Measurements from ENCODE around the gene TSGA10IP. TPM values are rescaled to one million over a fixed set of nuclear protein-coding genes. Genes with fewer than 3 reads are reported as not detected.

Gene TSGA10IP
- not detected for total RNA-seq

GRCh38 chr11:65945430-65945911, at the start of gene TSGA10IP:
TSS of gene TSGA10IP (plus strand) at chr11:65945480. CDS start at chr11:65945676, 196 bp downstream.
- Histone ChIP-seq H3K4me1 (no peaks in the 10 kb centered on the region), H3K27ac (no peak within 1 kb of the TSS), H3K4me3 (no peak within 1 kb of the TSS), H3K9me3 (no peaks in the 10 kb centered on the region), H3K36me3 (no peaks in the 10 kb centered on the region), H3K27me3 (peaks cover 14% of the 10 kb centered on the region)
- 44% methylated on average over 9 of the region's 13 CpGs; no CpG with 5 or more reads in 1 of the 2 donors for WGBS, 2 donors (ENCODE audit: low coverage in 1 of 2)
- TF ChIP-seq POLR2AphosphoS5 (IDR thresholded peaks at IDR 0.05) = no peak
- no peak for TF ChIP-seq EP300 (IDR thresholded peaks at IDR 0.05)
- no peak for TF ChIP-seq CTCF (IDR thresholded peaks at IDR 0.05)
- TF ChIP-seq POLR2A (IDR thresholded peaks at IDR 0.05) = no peak
- ATAC-seq = no peak

GRCh38 chr11:65895482-65895981, 49.7 kb upstream of the TSGA10IP start:
- 91 to 95% methylated on average over 4 to 5 of the region's 5 CpGs for WGBS, 2 donors (ENCODE audit: low coverage in 1 of 2)
- no peak for TF ChIP-seq POLR2A (IDR thresholded peaks at IDR 0.05)
- TF ChIP-seq CTCF (IDR thresholded peaks at IDR 0.05) = no peak
- no peak for TF ChIP-seq POLR2AphosphoS5 (IDR thresholded peaks at IDR 0.05)
- TF ChIP-seq EP300 (IDR thresholded peaks at IDR 0.05) = no peak
- peaks cover 0 to 55% (median 28%) of the 10 kb centered on the region in 3 donors for H3K4me1 ChIP-seq
- no peak overlapping the region for H3K27ac ChIP-seq
- no peak overlapping the region for H3K4me3 ChIP-seq
- peaks cover 13% of the 10 kb centered on the region for H3K27me3 ChIP-seq
- H3K9me3 ChIP-seq = no peaks in the 10 kb centered on the region
- no peaks in the 10 kb centered on the region for H3K36me3 ChIP-seq
- ATAC-seq = no peak

GRCh38 chr11:65896034-65896999, 49.0 kb upstream of the TSGA10IP start:
- Histone ChIP-seq H3K4me3 (no peak overlapping the region), H3K27me3 (peaks cover 13% of the 10 kb centered on the region), H3K9me3 (no peaks in the 10 kb centered on the region), H3K36me3 (no peaks in the 10 kb centered on the region), H3K4me1 (peaks cover 0 to 52% (median 28%) of the 10 kb centered on the region in 3 donors), H3K27ac (peak overlapping the region in 1 of 4 donors; percentile 11)
- no peak for ATAC-seq
- TF ChIP-seq EP300 (IDR thresholded peaks at IDR 0.05) (no peak), CTCF (IDR thresholded peaks at IDR 0.05) (no peak), POLR2AphosphoS5 (IDR thresholded peaks at IDR 0.05) (no peak), POLR2A (IDR thresholded peaks at IDR 0.05) (no peak)
- WGBS, 2 donors (ENCODE audit: low coverage in 1 of 2) = 90 to 94% methylated on average over 5 to 6 of the region's 14 CpGs

GRCh38 chr11:65897020-65897471, 48.2 kb upstream of the TSGA10IP start:
- peaks cover 13% of the 10 kb centered on the region for H3K27me3 ChIP-seq
- WGBS, 2 donors (ENCODE audit: low coverage in 1 of 2) = 79 to 88% methylated on average over 2 to 3 of the region's 4 CpGs

More at GRCh38 chr11:65897020-65897471, 48.2 kb upstream of the TSGA10IP start:
- no peak overlapping the region for H3K4me3 ChIP-seq
- no peak overlapping the region for H3K27ac ChIP-seq
- no peaks in the 10 kb centered on the region for H3K9me3 ChIP-seq
- H3K36me3 ChIP-seq = no peaks in the 10 kb centered on the region
- peaks cover 0 to 45% (median 24%) of the 10 kb centered on the region in 3 donors for H3K4me1 ChIP-seq
- no peak for TF ChIP-seq EP300 (IDR thresholded peaks at IDR 0.05)
- no peak for TF ChIP-seq POLR2A (IDR thresholded peaks at IDR 0.05)
- no peak for TF ChIP-seq POLR2AphosphoS5 (IDR thresholded peaks at IDR 0.05)
- TF ChIP-seq CTCF (IDR thresholded peaks at IDR 0.05) = no peak
- ATAC-seq = no peak

Data from gastroesophageal sphincter (tissue), 4 donors.